ENCODE measurements around the gene PHF2. TPM values are rescaled to one million over a fixed set of nuclear protein-coding genes. Genes with fewer than 3 reads are reported as not detected.

Gene PHF2
- total RNA-seq, 1 experiment from 2014 or later = 17.4 TPM

DNA sequence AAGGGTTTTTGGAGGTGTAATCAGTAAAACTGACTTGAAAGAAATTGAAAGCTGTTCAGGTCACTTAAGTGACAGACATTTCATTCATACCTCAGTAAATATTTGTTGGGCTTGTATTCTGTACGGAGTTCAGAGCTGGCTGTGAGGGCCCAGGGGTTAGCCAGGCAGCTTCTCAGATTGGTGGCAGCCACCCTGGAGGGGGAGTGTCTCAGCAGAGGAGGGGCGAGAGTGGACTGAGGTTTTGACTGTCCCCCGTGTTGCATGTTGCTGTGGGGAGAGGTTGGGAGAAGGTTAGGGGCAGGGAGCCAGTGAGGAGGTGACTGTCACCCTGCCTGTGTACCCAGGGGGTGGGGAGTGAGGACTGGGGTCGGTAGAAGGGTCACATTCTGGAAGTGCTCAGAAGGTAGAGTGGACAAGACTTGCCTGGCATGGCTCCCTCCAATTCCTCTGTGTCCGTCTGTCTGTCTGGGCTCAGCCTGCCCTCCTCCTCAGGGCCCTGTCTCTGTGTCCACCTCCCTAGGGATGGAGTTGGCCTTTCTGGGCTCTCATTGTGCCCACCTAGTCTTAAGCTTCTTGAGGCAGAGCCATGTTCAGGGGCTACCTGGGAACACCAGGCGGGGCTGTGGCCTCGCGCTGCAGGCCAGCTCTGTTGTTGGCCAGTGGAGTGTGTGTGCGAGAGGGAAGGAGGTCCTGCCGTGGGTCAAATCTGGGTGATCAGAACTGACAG, 4.4 kb downstream of the PHF2 start:
- no peak overlapping the region for H3K4ac ChIP-seq (ENCODE audit: low read depth, low read length)

More for the DNA sequence above, 4.4 kb downstream of the PHF2 start:
- H4K5ac ChIP-seq (ENCODE audit: insufficient read length, low read depth, low read length) = no peak overlapping the region
- no peak overlapping the region for H2BK5ac ChIP-seq (ENCODE audit: insufficient read length, low read length)
- H3K18ac ChIP-seq (ENCODE audit: insufficient read length, low read depth, low read length) = no peak overlapping the region
- no peak overlapping the region for H4K8ac ChIP-seq (replicated peaks; ENCODE audit: insufficient read length, low read depth, low read length)
- no peaks in the 10 kb centered on the region for H4K20me1 ChIP-seq (ENCODE audit: control insufficient read depth, insufficient read depth, insufficient read length)
- Mint-ChIP-seq H3K4me1 (peaks cover 29 to 41% of the 10 kb centered on the region in 2 experiments), H3K36me3 (ENCODE audit: insufficient read depth in 1 of 3, low read depth in 3 of 3) (no peaks in the 10 kb centered on the region; a peak in 2 of 7 replicates), H3K27me3 (ENCODE audit: low read depth) (peaks cover 3% of the 10 kb centered on the region), H3K9me3 (0 out of 5 replicates have a peak, but pooled peaks cover 0 to 5% of the 10 kb centered on the region in 2 experiments), H3K27ac (peak overlapping the region in 1 of 3 experiments; percentile 72; a peak in 2 of 7 replicates), H3K4me3 (no peak overlapping the region)
- H3K14ac ChIP-seq (ENCODE audit: insufficient read depth, low read length) = no peak overlapping the region; the same call in 1 of the 2 replicates
- WGBS (ENCODE audit: extremely low coverage, insufficient read length, low lambda C conversion rate) = no CpG with 5 or more reads among the region's 10 CpGs
- no peak overlapping the region for H2BK20ac ChIP-seq (ENCODE audit: low read depth, low read length, poor library complexity, severe bottlenecking)
- H3K56ac ChIP-seq (ENCODE audit: insufficient read length, low read depth, low read length) = no peak overlapping the region
- no peak overlapping the region for H2BK120ac ChIP-seq (ENCODE audit: low read depth, low read length, poor library complexity, severe bottlenecking)
- H4K91ac ChIP-seq (ENCODE audit: insufficient read length, low read depth, low read length) = no peak overlapping the region
- H3T11ph ChIP-seq (ENCODE audit: low read length) = no peak overlapping the region
- H3K79me1 ChIP-seq (ENCODE audit: insufficient read depth, low read depth, low read length, poor library complexity, severe bottlenecking) = no peaks in the 10 kb centered on the region
- no peak overlapping the region for H3K23ac ChIP-seq (ENCODE audit: insufficient read length, low read depth, low read length)
- H2BK12ac ChIP-seq (ENCODE audit: insufficient read length, low read depth, low read length) = no peak overlapping the region
- H2AK5ac ChIP-seq (ENCODE audit: insufficient read length, low read length) = no peak overlapping the region
- DNase-seq = no peak
- H3K23me2 ChIP-seq (ENCODE audit: insufficient read length, low read depth, low read length, poor library complexity, severe bottlenecking) = peaks cover 7% of the 10 kb centered on the region
- TF ChIP-seq, protein P1, sequence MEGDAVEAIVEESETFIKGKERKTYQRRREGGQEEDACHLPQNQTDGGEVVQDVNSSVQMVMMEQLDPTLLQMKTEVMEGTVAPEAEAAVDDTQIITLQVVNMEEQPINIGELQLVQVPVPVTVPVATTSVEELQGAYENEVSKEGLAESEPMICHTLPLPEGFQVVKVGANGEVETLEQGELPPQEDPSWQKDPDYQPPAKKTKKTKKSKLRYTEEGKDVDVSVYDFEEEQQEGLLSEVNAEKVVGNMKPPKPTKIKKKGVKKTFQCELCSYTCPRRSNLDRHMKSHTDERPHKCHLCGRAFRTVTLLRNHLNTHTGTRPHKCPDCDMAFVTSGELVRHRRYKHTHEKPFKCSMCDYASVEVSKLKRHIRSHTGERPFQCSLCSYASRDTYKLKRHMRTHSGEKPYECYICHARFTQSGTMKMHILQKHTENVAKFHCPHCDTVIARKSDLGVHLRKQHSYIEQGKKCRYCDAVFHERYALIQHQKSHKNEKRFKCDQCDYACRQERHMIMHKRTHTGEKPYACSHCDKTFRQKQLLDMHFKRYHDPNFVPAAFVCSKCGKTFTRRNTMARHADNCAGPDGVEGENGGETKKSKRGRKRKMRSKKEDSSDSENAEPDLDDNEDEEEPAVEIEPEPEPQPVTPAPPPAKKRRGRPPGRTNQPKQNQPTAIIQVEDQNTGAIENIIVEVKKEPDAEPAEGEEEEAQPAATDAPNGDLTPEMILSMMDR (conservative IDR thresholded peaks at IDR 0.05) = no peak
- H3K27ac ChIP-seq (ENCODE audit: insufficient read length, low read depth, low read length) = no peak overlapping the region
- no peak overlapping the region for H3K4me2 ChIP-seq (ENCODE audit: insufficient read depth, insufficient read length, low read length)
- no peak overlapping the region for H2AFZ ChIP-seq (ENCODE audit: low read length)
- H2BK15ac ChIP-seq (ENCODE audit: low read depth, low read length) = no peak overlapping the region
- no peak overlapping the region for H3K9ac ChIP-seq (ENCODE audit: extremely low read depth, insufficient read length, low read length)
- no peaks in the 10 kb centered on the region for H3K27me3 ChIP-seq (ENCODE audit: insufficient read depth, low read length)
- no peaks in the 10 kb centered on the region for H3K9me3 ChIP-seq (ENCODE audit: control insufficient read depth, low read depth, low read length)
- peaks cover 4% of the 10 kb centered on the region; the same call in 1 of the 2 replicates for H3K4me1 ChIP-seq (ENCODE audit: insufficient read depth, low read length)
- peaks cover 4% of the 10 kb centered on the region; the same call in 1 of the 2 replicates for H3K79me2 ChIP-seq (ENCODE audit: insufficient read depth, low read length)

Data from H9 (cell line).